IMR-90 (cell line): ENCODE measurements around the gene THRA. TPM values are rescaled to one million over a fixed set of nuclear protein-coding genes. Genes with fewer than 3 reads are reported as not detected.

ENCODE experiments used
- ATAC-seq: fragments of 200-7000 bp; cut with Tn5 transposase; 2 replicates; pipeline ENCODE4 v1.9.1; 2020; ENCODE audit warnings: low read depth, mild to moderate bottlenecking, moderate library complexity
- BruUV-seq: library from RNA; stranded (reverse); fragments of 400-500 nt; replicated peaks from 2 replicates; lab custom pipeline; 2021; lab: Mats Ljungman, UMichigan
- CTCF ChIA-PET: fragments of 300-600 bp; formaldehyde crosslinking; extraction: SDS; loops from one replicate; lab custom pipeline; 2021; ENCODE audit warnings: antibody characterized with exemption; lab: Yijun Ruan, JAX
- POLR2A ChIA-PET: fragments of 300-600 bp; sonication (Branson Sonifier 250); formaldehyde crosslinking; loops from one replicate; lab custom pipeline; 2022; ENCODE audit warnings: antibody characterized with exemption; ENCODE audit not compliant: unreplicated experiment; lab: Charles Lee
- DNase-seq: peaks from one replicate; pipeline ENCODE4 v3.0.0; 2013
- H2AFZ ChIP-seq: replicated peaks from 2 replicates; pipeline ENCODE3; 2013; ENCODE audit warnings: low read length, mild to moderate bottlenecking; ENCODE audit not compliant: poor library complexity
- H2AK5ac ChIP-seq: 2 replicates; pipeline ENCODE4 v1.6.1; 2013; ENCODE audit warnings: low read depth, low read length, inconsistent platforms
- H2AK9ac ChIP-seq: replicated peaks from 2 replicates; pipeline ENCODE3; 2013; ENCODE audit warnings: mild to moderate bottlenecking, low read depth, low read length, moderate library complexity; ENCODE audit not compliant: poor library complexity
- H2BK120ac ChIP-seq: 2 replicates; pipeline ENCODE4 v1.6.1; 2013; ENCODE audit warnings: low read depth, low read length, inconsistent platforms
- H2BK15ac ChIP-seq: 3 replicates; pipeline ENCODE4 v1.6.1; 2013; ENCODE audit warnings: low read depth, low read length, inconsistent platforms
- H2BK20ac ChIP-seq: 2 replicates; pipeline ENCODE4 v1.6.1; 2013; ENCODE audit warnings: low read depth, mild to moderate bottlenecking, inconsistent platforms, low read length, moderate library complexity
- H2BK5ac ChIP-seq: 2 replicates; pipeline ENCODE4 v1.6.1; 2013; ENCODE audit warnings: mild to moderate bottlenecking, low read depth, low read length, inconsistent platforms; ENCODE audit not compliant: poor library complexity, severe bottlenecking
- H3K14ac ChIP-seq: replicated peaks from 2 replicates; pipeline ENCODE4 v1.6.1; 2013; ENCODE audit warnings: low read depth, low read length, inconsistent platforms
- H3K18ac ChIP-seq: 2 replicates; pipeline ENCODE4 v1.6.1; 2013; ENCODE audit warnings: low read depth, low read length, control low read depth
- H3K23ac ChIP-seq: 2 replicates; pipeline ENCODE4 v1.6.1; 2013; ENCODE audit warnings: low read depth, low read length, inconsistent platforms
- H3K27ac ChIP-seq: 2 replicates; pipeline ENCODE4 v1.5.1; 2013; ENCODE audit warnings: mild to moderate bottlenecking, control low read depth, low read length; ENCODE audit not compliant: insufficient read depth
- H3K27me3 ChIP-seq: 2 replicates; pipeline ENCODE4 v1.6.1; 2013; ENCODE audit warnings: low read length; ENCODE audit not compliant: control insufficient read depth, insufficient read depth
- H3K36me3 ChIP-seq: 2 replicates; pipeline ENCODE4 v1.6.1; 2013; ENCODE audit warnings: low read length, mixed read lengths; ENCODE audit not compliant: control insufficient read depth, insufficient read depth
- H3K4ac ChIP-seq: 2 replicates; pipeline ENCODE4 v1.6.1; 2013; ENCODE audit warnings: low read depth, low read length, inconsistent platforms
- H3K4me1 ChIP-seq: 2 replicates; pipeline ENCODE4 v1.6.1; 2013; ENCODE audit warnings: low read length, mixed read lengths; ENCODE audit not compliant: control insufficient read depth, insufficient read depth
- H3K4me2 ChIP-seq: 2 replicates; pipeline ENCODE4 v1.6.1; 2013; ENCODE audit warnings: low read depth, mild to moderate bottlenecking, control low read depth, low read length, moderate library complexity
- H3K4me3 ChIP-seq: 2 replicates; pipeline ENCODE4 v1.5.1; 2013; ENCODE audit warnings: low read depth, mild to moderate bottlenecking, control low read depth, low read length, moderate library complexity; ENCODE audit not compliant: insufficient read depth
- H3K56ac ChIP-seq: 2 replicates; pipeline ENCODE4 v1.6.1; 2013; ENCODE audit warnings: low read length, inconsistent platforms; ENCODE audit not compliant: insufficient read depth; ENCODE audit errors: extremely low read depth
- H3K79me1 ChIP-seq, 2 experiments: 2 replicates each; pipeline ENCODE4 v1.6.1; 2013; ENCODE audit warnings: low read length in 2 of 2, inconsistent platforms in 1 of 2, low read depth in 1 of 2
- H3K9ac ChIP-seq: 2 replicates; pipeline ENCODE4 v1.6.1; 2013; ENCODE audit warnings: low read depth, low read length, control low read depth
- H3K9me1 ChIP-seq: 2 replicates; pipeline ENCODE4 v1.6.1; 2013; ENCODE audit warnings: low read length, inconsistent platforms; ENCODE audit not compliant: insufficient read depth
- H3K9me3 ChIP-seq: 2 replicates; pipeline ENCODE4 v1.6.1; 2013; ENCODE audit warnings: low read length; ENCODE audit not compliant: control insufficient read depth, insufficient read depth
- H4K20me1 ChIP-seq: 2 replicates; pipeline ENCODE4 v1.6.1; 2013; ENCODE audit warnings: low read length, inconsistent platforms; ENCODE audit not compliant: insufficient read depth
- H4K5ac ChIP-seq: 2 replicates; pipeline ENCODE4 v1.6.1; 2013; ENCODE audit warnings: mild to moderate bottlenecking, low read depth, low read length, control low read depth
- H4K8ac ChIP-seq, 2 experiments: 2 replicates each; pipeline ENCODE4 v1.6.1; 2013; ENCODE audit warnings: low read depth in 2 of 2, low read length in 2 of 2, control low read depth in 1 of 2, inconsistent platforms in 1 of 2
- H4K91ac ChIP-seq: 2 replicates; pipeline ENCODE4 v1.6.1; 2013; ENCODE audit warnings: low read depth, low read length, inconsistent platforms; ENCODE audit not compliant: insufficient read depth
- MAZ ChIP-seq: IDR thresholded peaks from 2 replicates; pipeline ENCODE4 v1.6.1; 2012; ENCODE audit warnings: low read depth, mild to moderate bottlenecking, low read length, improper control_type of control experiment, moderate library complexity, borderline replicate concordance
- WGBS, 2 experiments: methylation state at CpG; one replicate each; pipeline versions ENCODE4 v1.1.5 to v1.1.7; 2013; ENCODE audit warnings: missing lambda C conversion rate in 2 of 2; ENCODE audit not compliant: insufficient read length in 1 of 2; ENCODE audit errors: extremely low coverage in 2 of 2; 5-methylcytosine and 5-hydroxymethylcytosine counted together
- dilution Hi-C: fragments of 300-500 bp; cut with HindIII; formaldehyde crosslinking; loops from one replicate; pipeline ENCODE4 v1.14.3; 2018; ENCODE audit warnings: low sequenced_read_pairs; ENCODE audit not compliant: unreplicated experiment
- in situ Hi-C: fragments of 300-500 bp; cut with MboI; formaldehyde crosslinking; loops from 3 replicates; pipeline ENCODE4 v1.14.3; 2019; ENCODE audit warnings: low sequenced_read_pairs, inconsistent platforms, mixed read lengths
- intact Hi-C: fragments of 100-400 bp; cut with micrococcal nuclease; formaldehyde crosslinking; loops from 2 replicates; pipeline ENCODE4 v1.10.0; 2022
- polyA plus RNA-seq, 3 experiments: library from polyadenylated mRNA; depleted of rRNA; stranded (reverse); fragments of >200 nt; gene quantifications; 2 replicates each; pipeline ENCODE4 v1.2.3, GENCODE V29; 2012; ENCODE audit warnings: low replicate concordance in 1 of 3
- total RNA-seq: library from RNA; depleted of rRNA; stranded (reverse); fragments of >200 nt; gene quantifications from 2 replicates; pipeline ENCODE4 v1.2.3, GENCODE V29; 2012

Gene THRA
- total and polyA plus RNA-seq, 2 of the 4 experiments (the other 2 are of a cell fraction), result 22.0 to 23.4 TPM

DNA sequence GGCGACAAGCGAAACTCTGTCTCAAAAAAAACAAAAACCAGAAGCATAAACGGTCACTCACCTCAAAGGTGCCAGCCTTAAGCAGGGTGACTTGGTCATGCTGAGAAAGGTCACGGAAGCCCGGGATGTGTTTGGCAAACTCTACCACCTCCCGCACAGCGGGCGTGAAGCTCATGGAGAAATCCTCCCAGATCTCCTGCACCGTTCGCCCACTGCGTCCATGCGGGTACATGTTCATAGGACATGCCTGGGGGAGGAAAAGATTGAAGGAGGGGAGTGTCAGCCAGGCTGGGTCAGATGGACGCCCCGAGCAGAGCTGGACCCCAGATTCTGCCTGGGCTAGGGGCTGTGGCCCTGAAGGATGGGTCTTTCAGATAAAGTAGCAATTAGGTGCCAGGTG is 32.1 kb downstream of the THRA start:
- Histone ChIP-seq H3K14ac (no peak overlapping the region), H2BK5ac (no peak overlapping the region), H3K27ac (no peak overlapping the region), H3K56ac (no peak overlapping the region), H2BK15ac (no peak overlapping the region), H4K8ac (no peak overlapping the region), H4K20me1 (peaks cover 7% of the 10 kb centered on the region; the same call in 1 of the 2 replicates), H3K23ac (no peak overlapping the region), H2AK5ac (no peak overlapping the region), H2BK120ac (no peak overlapping the region), H3K9me3 (no peaks in the 10 kb centered on the region), H4K91ac (no peak overlapping the region), H3K27me3 (no peaks in the 10 kb centered on the region), H3K9ac (no peak overlapping the region), H3K18ac (no peak overlapping the region), H3K4me1 (peaks cover 15% of the 10 kb centered on the region), H3K4me2 (no peak overlapping the region), H2BK20ac (no peak overlapping the region), H3K4ac (no peak overlapping the region), H2AK9ac (peak overlapping the region; percentile 10), H3K9me1 (peaks cover 16% of the 10 kb centered on the region), H2AFZ (no peak overlapping the region), H3K4me3 (no peak overlapping the region), H3K36me3 (peaks cover 55% of the 10 kb centered on the region), H3K79me1 (peaks cover 19 to 46% of the 10 kb centered on the region in 2 experiments; a peak in 3 of 4 replicates), H4K5ac (no peak overlapping the region)
- POLR2A ChIA-PET, result no interaction called here
- no peak for DNase-seq
- no peak for ATAC-seq
- 100% methylated on average over 2 of the region's 14 CpGs; no CpG with 5 or more reads in 1 of the 2 experiments for WGBS, 2 experiments
- dilution Hi-C loops (no loop called here), in situ Hi-C loops (no loop called here), intact Hi-C loops (no loop called here)
- no peak for TF ChIP-seq MAZ
- CTCF ChIA-PET, result no interaction called here
- BruUV-seq, result no TSS peak
